Left lobe of liver (tissue), 2 donors: ENCODE results near the gene EYA4. TPM values are rescaled to one million over a fixed set of nuclear protein-coding genes. Genes with fewer than 3 reads are reported as not detected.

Experiments used
- ATAC-seq: fragments of 200-7000 bp; cut with Tn5 transposase; one replicate; pipeline ENCODE4 v1.9.1; 2020; ENCODE audit warnings: mild to moderate bottlenecking, moderate library complexity
- DNase-seq: peaks from one replicate; pipeline ENCODE4 v3.0.0-alpha.2; 2020; ENCODE audit warnings: low spot score
- total RNA-seq: library from RNA; stranded (reverse); gene quantifications from one replicate; pipeline ENCODE4 v1.2.1, GENCODE V29; 2021
- donor health status: DM: no; HTN: no; CAD: no; lungs with moderate emphysema.
- donor health status: DM: no; HTN: yes; CAD: no.

The EYA4 gene
- total RNA-seq, 1 donor from 2014 or later, result not detected

DNA sequence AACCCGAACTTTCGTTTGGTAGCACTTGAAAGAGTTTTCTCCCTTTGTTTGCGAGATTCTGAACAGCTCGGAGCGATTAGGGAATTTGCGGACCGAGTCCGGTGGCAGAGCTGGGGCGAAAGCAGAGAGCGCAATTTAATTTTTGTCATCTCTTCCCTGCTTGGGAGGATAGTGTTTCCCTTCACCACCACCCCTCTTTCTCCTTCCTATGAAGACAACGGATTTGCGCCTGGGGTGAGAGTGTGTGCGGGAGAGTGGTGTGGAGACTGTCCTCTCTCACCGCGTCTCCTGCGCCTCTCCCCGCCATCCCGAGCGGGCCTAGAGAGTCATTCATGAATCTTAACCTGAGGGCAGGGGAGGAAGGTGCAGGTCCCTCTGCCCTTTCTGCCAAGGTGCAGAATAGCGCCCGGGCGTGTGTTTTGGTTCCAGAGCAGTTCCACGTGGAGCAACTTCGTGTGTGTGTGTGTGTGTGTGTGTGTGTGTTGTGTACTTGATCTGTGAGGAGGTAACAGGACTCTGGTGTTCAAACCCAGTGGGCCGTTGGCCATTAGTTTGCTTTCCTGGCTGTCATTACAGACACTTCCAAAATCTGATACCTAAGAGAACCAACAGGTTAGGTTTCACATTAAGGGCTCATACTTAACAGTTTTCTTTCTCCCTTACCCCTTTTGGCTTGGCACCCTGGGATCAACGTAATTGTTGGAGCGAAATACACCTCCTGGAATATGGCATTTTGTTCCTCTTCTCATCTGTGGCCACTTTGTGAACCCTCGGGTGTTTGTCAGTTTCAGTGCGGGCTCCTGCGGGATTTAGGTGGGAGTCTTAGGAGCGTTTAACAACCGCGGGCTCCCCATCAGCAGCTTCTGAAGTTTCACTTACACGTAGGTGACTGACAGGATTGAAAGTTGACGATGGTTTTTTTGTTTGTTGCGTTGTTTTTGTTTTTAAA is 1.8 kb downstream of the EYA4 start:
- no peak for ATAC-seq

GRCh38 chr6:133243723-133244305 is 2.7 kb downstream of the EYA4 start:
- ATAC-seq (no peak), DNase-seq (no peak)

More for the DNA sequence above, 1.8 kb downstream of the EYA4 start:
- no peak for DNase-seq

DNA sequence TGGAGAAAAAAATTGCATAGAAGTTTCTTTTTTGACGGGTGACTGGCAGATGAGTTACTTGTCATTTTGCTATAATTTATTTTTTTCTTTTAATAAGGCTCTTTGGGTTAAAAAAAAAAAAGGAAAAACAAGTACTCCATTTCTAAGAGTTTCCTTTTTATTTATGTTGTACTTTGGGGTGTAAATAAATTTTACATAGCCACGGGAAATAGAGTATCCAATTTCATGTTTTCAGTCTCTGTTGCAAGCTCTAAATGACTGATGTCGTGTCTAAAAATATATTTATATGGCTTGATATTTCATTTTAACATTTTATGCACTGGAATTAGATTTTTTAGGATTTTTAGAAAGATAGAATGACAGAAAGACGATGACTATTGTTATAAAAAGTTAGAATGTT is 3.4 kb downstream of the EYA4 start:
- DNase-seq (no peak), ATAC-seq (no peak)

DNA sequence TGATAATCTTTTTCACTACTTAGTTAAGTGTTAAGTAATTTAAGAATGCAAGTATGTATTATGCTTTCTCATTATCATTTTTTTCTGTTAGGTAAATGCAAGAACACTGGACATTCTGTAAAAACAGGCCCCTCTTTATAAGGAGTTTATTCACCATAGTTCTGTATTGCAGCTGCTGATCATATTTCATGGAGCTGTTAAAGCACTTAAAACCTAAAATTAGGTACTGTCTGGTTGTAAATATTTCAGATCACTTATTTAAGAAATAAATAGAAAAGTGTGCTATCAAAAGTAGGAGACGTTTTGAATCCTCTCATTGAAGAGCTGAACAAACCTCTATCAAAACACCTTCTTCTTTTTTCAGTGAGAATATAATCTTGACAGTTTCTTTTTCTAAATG is 3.9 kb downstream of the EYA4 start:
- DNase-seq (no peak), ATAC-seq (no peak)

DNA sequence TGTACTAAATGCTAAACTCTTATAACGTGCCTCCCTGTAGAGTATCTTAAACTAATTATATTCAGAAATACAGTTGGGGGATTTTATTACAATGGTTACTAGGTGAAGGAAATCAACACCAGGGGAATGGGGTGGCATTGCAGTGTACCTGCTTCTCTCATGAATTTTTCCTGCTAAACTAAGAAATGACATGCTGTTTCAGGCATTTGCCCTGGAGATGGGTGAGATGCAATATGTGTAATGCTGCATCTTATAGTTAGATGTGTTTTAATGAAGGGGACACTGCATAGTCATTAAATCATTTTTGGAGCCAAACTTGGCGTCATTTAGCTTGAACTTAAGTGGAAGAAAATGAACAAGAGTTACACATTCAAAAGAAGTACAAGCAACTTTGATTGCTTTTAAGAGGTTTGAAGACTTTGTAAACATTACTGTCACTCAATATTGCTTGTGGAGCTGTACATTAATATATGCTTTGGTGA is 4.3 kb downstream of the EYA4 start:
- DNase-seq, result no peak

DNA sequence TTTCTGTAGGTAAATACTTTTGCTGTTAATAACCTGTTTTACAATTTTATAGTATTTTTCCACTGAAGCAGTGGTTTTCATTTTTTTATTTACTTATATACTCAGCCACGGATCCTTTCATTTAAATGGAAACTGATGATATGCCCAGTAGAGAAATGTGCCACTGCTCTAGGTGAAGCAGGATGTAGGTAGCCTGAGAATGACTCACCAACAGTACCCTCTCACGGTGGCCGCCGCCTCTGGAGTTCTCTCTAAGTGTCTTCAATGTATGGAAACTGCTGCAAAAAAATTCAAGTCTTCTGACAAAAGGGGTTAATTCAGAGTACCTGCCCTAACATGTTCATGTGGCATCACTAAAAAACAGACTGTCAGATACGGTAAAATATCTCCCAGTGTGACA is 6.4 kb downstream of the EYA4 start:
- DNase-seq (no peak), ATAC-seq (no peak)

More for the DNA sequence above, 4.3 kb downstream of the EYA4 start:
- no peak for ATAC-seq

- no peak for DNase-seq
- ATAC-seq, result no peak
Observed at GRCh38 chr6:133248241-133249001, 7.3 kb downstream of the EYA4 start.

GRCh38 chr6:133251688-133252087 is 10.5 kb downstream of the EYA4 start:
- DNase-seq (no peak), ATAC-seq (no peak)

- no peak for ATAC-seq
- DNase-seq, result no peak
Observed at GRCh38 chr6:133254552-133255228, 13.5 kb downstream of the EYA4 start.

DNA sequence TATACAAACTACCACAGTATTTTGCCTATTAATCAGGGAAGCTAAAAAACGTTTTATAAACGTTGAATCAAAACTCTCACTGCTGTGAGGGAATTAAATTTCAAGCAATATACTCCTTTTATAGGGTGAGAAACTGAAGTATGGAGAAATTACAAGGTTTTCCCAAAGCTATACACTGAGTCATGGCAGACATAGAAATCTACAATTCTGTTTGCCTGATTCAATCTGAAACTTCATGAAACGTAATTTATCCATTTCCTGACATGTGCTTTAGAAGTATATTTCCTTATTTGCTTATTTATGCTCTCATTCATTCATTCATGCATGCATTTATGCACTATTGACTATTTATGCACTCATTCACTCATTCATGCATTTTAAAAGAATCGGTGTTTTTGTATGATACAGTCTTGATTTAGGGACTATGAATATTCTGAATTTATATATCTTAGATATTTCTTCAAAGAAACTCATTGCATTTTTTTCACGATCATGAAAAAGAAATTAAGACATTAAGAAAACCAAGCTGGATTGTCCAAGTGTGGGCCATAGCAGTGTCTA is 16.5 kb downstream of the EYA4 start:
- ATAC-seq, result no peak
- DNase-seq, result no peak

- ATAC-seq (no peak), DNase-seq (no peak)
Observed at GRCh38 chr6:133259561-133259960, 18.4 kb downstream of the EYA4 start.

DNA sequence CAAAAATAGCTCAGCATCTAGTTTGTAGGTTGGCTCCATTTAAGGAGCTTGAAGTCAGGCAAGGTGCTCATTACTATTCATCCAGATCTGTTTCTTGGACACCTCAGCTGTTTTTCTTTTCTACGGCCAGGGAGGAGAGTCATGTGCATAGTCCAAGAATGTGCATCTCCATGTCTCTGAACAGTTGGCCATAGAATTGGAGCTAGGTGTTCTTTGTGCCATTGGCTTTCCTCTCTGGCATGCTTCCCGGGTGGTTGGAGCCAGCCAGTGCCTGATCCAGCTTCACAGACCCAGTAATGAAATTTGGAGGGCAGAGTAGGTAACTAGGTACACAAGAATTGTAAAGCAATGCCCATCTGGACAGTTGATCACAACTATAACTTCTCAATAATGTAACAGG is 21.6 kb downstream of the EYA4 start:
- DNase-seq, result no peak
- peak; percentile 53 for ATAC-seq

GRCh38 chr6:133265066-133265465 is 23.9 kb downstream of the EYA4 start:
- ATAC-seq (no peak), DNase-seq (no peak)

DNA sequence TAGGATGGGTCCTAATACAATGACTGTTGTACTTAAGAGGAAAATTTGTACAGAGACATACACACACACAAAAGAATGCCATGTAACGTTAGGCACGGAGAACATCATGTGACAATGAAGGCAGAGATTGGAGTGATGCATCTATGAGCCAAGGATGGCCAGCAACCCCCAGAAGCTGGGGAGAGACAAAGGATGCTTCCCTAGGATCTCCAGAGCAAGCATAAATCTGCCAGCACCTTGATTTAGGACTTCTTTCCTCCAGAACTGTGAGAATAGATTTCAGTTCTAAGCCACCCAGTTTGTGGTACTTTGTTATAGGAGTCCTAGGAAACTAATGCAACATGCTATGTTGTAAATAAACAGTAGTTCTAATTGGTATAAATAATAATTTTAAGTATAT is 25.0 kb downstream of the EYA4 start:
- no peak for ATAC-seq
- no peak for DNase-seq

DNA sequence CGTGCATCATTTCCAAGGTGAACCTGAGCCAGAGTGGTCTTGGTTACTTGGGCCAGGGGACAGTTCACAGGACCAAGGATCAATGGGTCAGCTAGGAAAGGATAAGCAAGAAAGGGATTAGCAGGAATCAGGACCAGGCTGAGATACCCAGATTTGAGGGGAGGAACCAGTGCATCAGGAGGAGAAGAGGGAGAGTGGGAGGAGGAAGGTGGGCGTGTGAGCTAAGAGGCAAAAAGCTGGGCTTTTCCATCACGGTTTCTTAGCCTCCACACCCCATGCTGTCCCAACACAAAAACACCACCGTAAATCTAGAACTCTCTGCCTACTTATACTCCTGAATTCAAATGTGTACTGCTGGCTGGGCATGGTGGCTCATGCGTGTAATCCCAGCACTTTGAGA is 27.5 kb downstream of the EYA4 start:
- no peak for ATAC-seq
- no peak for DNase-seq

DNA sequence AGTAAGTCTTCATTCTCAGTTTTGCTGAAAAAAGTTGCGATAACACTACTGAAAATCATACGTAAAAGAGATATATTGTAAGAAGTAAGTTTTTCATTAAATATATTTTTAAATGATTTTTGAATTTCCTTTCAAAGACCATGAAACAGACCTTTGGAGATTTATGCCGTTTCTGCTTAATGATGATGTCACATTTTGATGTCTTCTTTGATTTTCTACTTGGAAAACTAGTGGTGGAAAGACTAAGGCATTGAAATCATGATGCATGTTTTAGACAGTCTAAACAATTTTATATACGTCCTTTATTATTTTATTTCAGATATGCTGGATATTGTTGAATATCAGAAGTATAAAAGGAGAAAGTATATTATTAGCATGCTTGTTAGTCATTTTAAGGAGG is 33.7 kb downstream of the EYA4 start:
- DNase-seq (no peak), ATAC-seq (no peak)

GRCh38 chr6:133275213-133275612 is 34.1 kb downstream of the EYA4 start:
- DNase-seq, result no peak
- ATAC-seq, result no peak

DNA sequence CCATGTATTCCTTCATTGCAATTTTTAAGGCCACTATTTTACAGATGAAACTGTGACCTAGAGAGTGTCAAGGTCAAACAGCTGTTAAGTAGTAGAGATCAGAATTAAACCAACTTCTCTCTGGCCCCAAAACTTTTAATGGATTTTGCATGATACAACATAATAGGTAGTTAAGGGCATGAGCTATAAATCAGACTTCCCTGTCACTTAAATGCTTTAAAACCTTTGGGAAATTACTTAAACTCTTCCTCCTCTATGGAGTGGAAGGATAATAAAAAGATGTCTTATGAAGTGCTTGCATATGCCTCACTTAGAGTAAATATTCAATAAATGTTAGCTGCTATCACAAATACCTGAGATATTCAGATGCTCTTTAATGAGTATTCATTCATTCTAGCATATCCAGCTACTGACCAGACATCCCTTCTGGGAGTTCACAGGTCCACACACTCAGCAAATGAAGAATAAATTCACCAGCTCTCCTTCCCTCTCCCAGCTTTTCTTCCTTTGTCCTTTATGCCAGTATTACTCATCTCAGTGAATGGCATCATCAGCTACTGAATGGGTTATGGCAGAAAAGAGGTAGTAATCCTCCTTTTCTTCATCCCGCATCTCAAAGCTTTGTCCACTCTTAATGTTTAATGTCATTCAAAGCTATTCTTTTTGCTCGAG is 36.2 kb downstream of the EYA4 start:
- DNase-seq, result no peak
- ATAC-seq, result no peak

- ATAC-seq (no peak), DNase-seq (no peak)
Observed at GRCh38 chr6:133277900-133278545, 36.9 kb downstream of the EYA4 start.

DNA sequence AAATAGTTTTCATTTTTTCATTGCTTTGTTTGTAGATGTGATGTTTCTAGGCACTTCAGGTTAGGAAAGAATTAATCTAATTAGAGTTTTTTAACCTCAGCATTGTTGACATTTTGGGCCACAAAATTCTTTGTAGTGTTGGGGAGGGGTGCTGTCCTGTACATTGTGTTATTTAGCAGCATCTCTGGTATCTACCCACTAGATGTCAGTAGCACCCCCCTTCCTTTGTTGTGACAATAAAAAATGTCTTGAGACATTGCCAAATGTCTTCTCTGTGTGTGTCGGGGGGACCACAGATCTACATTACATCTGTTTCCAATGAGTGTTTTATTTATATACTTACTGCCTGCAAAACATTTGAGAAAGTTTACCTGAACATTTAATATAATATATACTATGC is 45.6 kb downstream of the EYA4 start:
- ATAC-seq, result peak; percentile 70

More for the DNA sequence above, 45.6 kb downstream of the EYA4 start:
- no peak for DNase-seq
